ENCODE measurements around the gene DENND1C.
A peak's percentile ranks its signal among the peaks of the same experiment; 100 is the strongest.

Gene DENND1C

DNA sequence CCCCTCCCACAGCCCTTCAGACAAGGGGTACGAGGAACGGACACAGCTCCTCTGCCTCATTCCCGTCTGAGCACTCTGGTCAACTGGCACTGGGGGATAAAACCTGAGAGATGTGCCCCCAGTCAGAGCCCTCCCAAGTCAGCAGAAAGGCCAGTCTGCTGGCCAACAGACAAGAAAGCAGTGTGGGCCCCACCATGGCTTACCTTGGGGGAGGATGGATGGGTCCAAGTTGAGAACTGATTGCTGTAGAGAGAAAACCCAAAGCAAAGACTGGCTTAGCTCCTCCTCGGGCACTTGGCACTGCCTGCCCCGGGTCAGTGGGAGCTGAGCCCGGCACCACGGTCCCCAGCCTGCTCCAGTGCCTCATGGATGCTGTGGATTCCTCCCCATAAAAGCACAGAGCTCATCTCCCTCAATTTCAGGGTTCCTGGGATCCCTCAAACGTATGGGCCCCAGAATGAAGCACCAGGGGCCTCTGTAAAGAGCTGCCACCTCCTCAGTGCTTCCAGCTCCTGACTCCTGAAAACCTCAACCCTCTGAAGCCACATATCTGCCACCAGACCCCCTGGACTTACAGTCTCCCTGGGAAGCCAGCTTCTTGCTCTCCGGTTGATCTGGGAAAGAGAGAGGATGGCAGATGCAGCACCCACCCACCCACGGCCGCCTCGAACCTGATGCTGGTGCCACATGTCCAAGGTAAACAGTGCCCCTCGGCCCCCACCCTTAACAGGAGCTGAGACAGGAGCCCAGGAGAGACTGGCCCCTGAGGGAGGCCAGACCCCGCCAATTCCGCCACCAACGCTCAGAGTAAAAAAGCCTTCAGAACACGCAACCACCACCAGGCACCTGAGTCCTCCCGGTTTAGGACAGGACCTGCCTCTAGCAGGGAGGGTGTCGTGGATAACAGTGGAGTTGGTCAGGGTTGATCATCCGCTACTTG lies 60.2 kb downstream of the DENND1C start:
- DNase-seq, result no peak

- no peak for DNase-seq
Observed at GRCh38 chr19:6418562-6418932, 63.0 kb downstream of the DENND1C start.

GRCh38 chr19:6417713-6418561 lies 63.6 kb downstream of the DENND1C start:
- DNase-seq, result peak; percentile 6

Data from fibroblast of upper back skin (primary cell).